Measurements from ENCODE around the gene PRKCA. TPM values are rescaled to one million over a fixed set of nuclear protein-coding genes. Genes with fewer than 3 reads are reported as not detected.

PRKCA gene
- total RNA-seq, 1 donor from 2014 or later: 6.7 TPM

- H3K4me3 ChIP-seq (ENCODE audit: low read depth, low read length): no peak overlapping the region
- TF ChIP-seq CTCF (conservative IDR thresholded peaks at IDR 0.05; ENCODE audit: low read depth, low read length): no peak
Observed at GRCh38 chr17:66401364-66401763, 99.0 kb downstream of the PRKCA start.

GRCh38 chr17:66403846-66404556, 101.6 kb downstream of the PRKCA start:
- no peak for TF ChIP-seq CTCF (conservative IDR thresholded peaks at IDR 0.05; ENCODE audit: low read depth, low read length)
- no peak for DNase-seq (ENCODE audit: low read depth)
- H3K4me3 ChIP-seq (ENCODE audit: low read depth, low read length): no peak overlapping the region

More at GRCh38 chr17:66401364-66401763, 99.0 kb downstream of the PRKCA start:
- no peak for DNase-seq (ENCODE audit: low read depth)

- TF ChIP-seq CTCF (conservative IDR thresholded peaks at IDR 0.05; ENCODE audit: low read depth, low read length): no peak
- no peak for DNase-seq (ENCODE audit: low read depth)
- H3K4me3 ChIP-seq (ENCODE audit: low read depth, low read length): no peak overlapping the region
Observed at GRCh38 chr17:66405836-66406677, 103.6 kb downstream of the PRKCA start.

DNA sequence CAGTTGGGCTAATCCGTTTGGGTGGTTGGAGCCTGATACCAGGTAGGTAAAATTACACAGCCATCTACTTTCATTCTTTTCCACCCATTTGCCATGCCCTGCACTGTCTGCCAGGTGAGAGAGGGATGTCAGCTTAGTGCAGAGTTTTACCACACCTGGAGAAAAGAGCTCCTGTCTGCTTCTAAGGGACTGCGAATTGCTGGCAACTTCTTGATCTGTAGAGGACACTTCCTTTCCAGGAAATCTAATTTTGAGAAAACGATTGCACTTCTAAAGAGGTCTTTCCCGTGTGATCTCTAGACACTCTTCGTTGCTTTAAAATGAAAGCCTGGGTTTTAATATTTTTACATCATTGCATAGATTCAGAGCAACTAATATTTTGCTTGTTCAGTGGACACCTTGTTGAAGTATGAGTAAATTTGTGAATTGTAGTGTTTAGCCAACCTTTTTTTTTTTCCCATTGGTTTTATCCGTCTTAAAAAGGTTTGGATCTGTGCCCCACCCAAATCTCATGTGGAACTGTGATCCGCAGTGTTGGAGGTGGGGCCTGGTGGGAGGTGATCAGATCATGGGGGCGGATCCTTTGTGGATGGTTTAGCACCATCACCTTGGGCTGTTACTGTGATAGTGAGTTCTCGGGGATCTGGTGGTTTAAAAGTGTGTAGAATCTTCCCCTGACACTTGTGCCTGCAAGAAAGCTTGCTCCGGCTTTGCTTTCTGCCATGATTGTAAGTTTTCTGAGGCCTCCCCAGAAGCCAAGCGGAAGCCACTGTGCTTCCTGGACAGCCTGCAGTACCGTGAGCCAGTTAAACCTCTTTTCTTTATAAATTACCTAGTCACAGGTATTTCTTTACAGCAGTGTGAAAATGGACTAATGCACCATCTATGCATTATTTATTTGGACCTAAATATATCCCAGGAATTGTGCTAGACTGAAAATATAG, 104.6 kb downstream of the PRKCA start:
- TF ChIP-seq CTCF (conservative IDR thresholded peaks at IDR 0.05; ENCODE audit: low read depth, low read length): no peak
- no peak for DNase-seq (ENCODE audit: low read depth)
- H3K4me3 ChIP-seq (ENCODE audit: low read depth, low read length): no peak overlapping the region

- no peak overlapping the region for H3K4me3 ChIP-seq (ENCODE audit: low read depth, low read length)
- no peak for DNase-seq (ENCODE audit: low read depth)
- no peak for TF ChIP-seq CTCF (conservative IDR thresholded peaks at IDR 0.05; ENCODE audit: low read depth, low read length)
Observed at GRCh38 chr17:66407864-66408263, 105.5 kb downstream of the PRKCA start.

- no peak overlapping the region for H3K4me3 ChIP-seq (ENCODE audit: low read depth, low read length)
- no peak for TF ChIP-seq CTCF (conservative IDR thresholded peaks at IDR 0.05; ENCODE audit: low read depth, low read length)
Observed at GRCh38 chr17:66411520-66411919, 109.1 kb downstream of the PRKCA start.

More at GRCh38 chr17:66411520-66411919, 109.1 kb downstream of the PRKCA start:
- no peak for DNase-seq (ENCODE audit: low read depth)
